ENCODE results near the gene ABHD16B. TPM values are rescaled to one million over a fixed set of nuclear protein-coding genes. Genes with fewer than 3 reads are reported as not detected.

Gene ABHD16B
- total RNA-seq, 4 donors from 2014 or later: not detected

GRCh38 chr20:63858393-63859165, 2.7 kb upstream of the ABHD16B start:
- no peak for TF ChIP-seq CTCF (IDR thresholded peaks at IDR 0.05; ENCODE audit: low read depth)

- no peak for TF ChIP-seq CTCF (IDR thresholded peaks at IDR 0.05; ENCODE audit: low read depth)
Observed at GRCh38 chr20:63859166-63859699, 2.1 kb upstream of the ABHD16B start.

GRCh38 chr20:63860325-63861051, 810 bp upstream of the ABHD16B start:
- TF ChIP-seq CTCF (IDR thresholded peaks at IDR 0.05; ENCODE audit: low read depth): no peak

GRCh38 chr20:63861981-63862901, 943 bp downstream of the ABHD16B start:
- no peak for TF ChIP-seq CTCF (IDR thresholded peaks at IDR 0.05; ENCODE audit: low read depth)

- no peak for TF ChIP-seq CTCF (IDR thresholded peaks at IDR 0.05; ENCODE audit: low read depth)
Observed at GRCh38 chr20:63863021-63863797, 1.9 kb downstream of the ABHD16B start.

- TF ChIP-seq CTCF (IDR thresholded peaks at IDR 0.05; ENCODE audit: low read depth): no peak
Observed at GRCh38 chr20:63863798-63864544, 2.7 kb downstream of the ABHD16B start.

All from subcutaneous adipose tissue (tissue), 4 donors.